22Rv1 (cell line): ENCODE data around the gene COX14.

Experiments
- H3K27ac ChIP-seq: fragments of 450-650 bp; 2 replicates; pipeline ENCODE4 v1.5.1; 2017
- CTCF ChIP-seq: fragments of 450-650 bp; IDR thresholded peaks from 2 replicates; pipeline ENCODE4 v1.5.1; 2017; ENCODE audit warnings: mild to moderate bottlenecking
- ZFX ChIP-seq: fragments of 450-650 bp; IDR thresholded peaks from 2 replicates; pipeline ENCODE4 v1.6.1; 2017; ENCODE audit warnings: antibody characterized with exemption, borderline replicate concordance

COX14 gene

GRCh38 chr12:50111693-50112455, at the start of gene COX14:
COX14 (plus strand) TSS chr12:50112236; CDS start chr12:50120044, 7,808 bp downstream.
- TF ChIP-seq ZFX (no peak), CTCF (peak; percentile 100)
- peak within 1 kb of the TSS; percentile 87 for H3K27ac ChIP-seq

- TF ChIP-seq ZFX = no peak
- TF ChIP-seq CTCF = no peak
- H3K27ac ChIP-seq = no peak overlapping the region
These were observed 49.1 kb upstream of the COX14 start for GRCh38 chr12:50062728-50063460.

GRCh38 chr12:50065726-50066310, 46.2 kb upstream of the COX14 start:
- TF ChIP-seq ZFX = no peak
- no peak for TF ChIP-seq CTCF
- no peak overlapping the region for H3K27ac ChIP-seq

GRCh38 chr12:50066402-50066801, 45.6 kb upstream of the COX14 start:
- no peak for TF ChIP-seq CTCF
- no peak for TF ChIP-seq ZFX
- no peak overlapping the region for H3K27ac ChIP-seq

- TF ChIP-seq CTCF (no peak), ZFX (no peak)
- no peak overlapping the region for H3K27ac ChIP-seq
These were observed 43.0 kb upstream of the COX14 start for GRCh38 chr12:50069069-50069468.

GRCh38 chr12:50069539-50069938, 42.5 kb upstream of the COX14 start:
- TF ChIP-seq ZFX = no peak
- no peak for TF ChIP-seq CTCF
- no peak overlapping the region for H3K27ac ChIP-seq
